Measurements from ENCODE around the gene NSRP1.

GRCh38 chr17:30220414-30220813 lies 103.8 kb downstream of the NSRP1 start:
- no peak for TF ChIP-seq CTCF (conservative IDR thresholded peaks at IDR 0.05; ENCODE audit: low read length)
- TF ChIP-seq EZH2phosphoT487 (IDR thresholded peaks at IDR 0.05; ENCODE audit: borderline replicate concordance): no peak

Measured in Loucy (cell line).